ENCODE measurements around the gene PLA2G4E.

Gene PLA2G4E

GRCh38 chr15:41990691-41991090 lies 30.2 kb downstream of the PLA2G4E start:
- DNase-seq = no peak
- no peaks in the 10 kb centered on the region for H3K4me1 ChIP-seq
- H3K27me3 ChIP-seq = no peaks in the 10 kb centered on the region
- H3K36me3 ChIP-seq = no peaks in the 10 kb centered on the region
- no peak for TF ChIP-seq CTCF (IDR thresholded peaks at IDR 0.05; ENCODE audit: low read depth, low read length)
- H3K9me3 ChIP-seq = no peaks in the 10 kb centered on the region
- no peak overlapping the region for H3K4me3 ChIP-seq (ENCODE audit: low read depth, low read length)

- no peak for TF ChIP-seq CTCF (IDR thresholded peaks at IDR 0.05; ENCODE audit: low read depth, low read length)
- Histone ChIP-seq H3K4me3 (ENCODE audit: low read depth, low read length) (no peak overlapping the region), H3K27me3 (no peaks in the 10 kb centered on the region), H3K9me3 (no peaks in the 10 kb centered on the region), H3K4me1 (no peaks in the 10 kb centered on the region), H3K36me3 (no peaks in the 10 kb centered on the region)
- no peak for DNase-seq
Observed at GRCh38 chr15:41990243-41990605, 30.6 kb downstream of the PLA2G4E start.

- Histone ChIP-seq H3K36me3 (no peaks in the 10 kb centered on the region), H3K4me1 (no peaks in the 10 kb centered on the region), H3K4me3 (ENCODE audit: low read depth, low read length) (no peak overlapping the region), H3K27me3 (no peaks in the 10 kb centered on the region), H3K9me3 (no peaks in the 10 kb centered on the region)
- peak; percentile 89 for DNase-seq
- peak; percentile 96 for TF ChIP-seq CTCF (IDR thresholded peaks at IDR 0.05; ENCODE audit: low read depth, low read length)
Observed at GRCh38 chr15:41989573-41990242, 31.1 kb downstream of the PLA2G4E start.

- no peaks in the 10 kb centered on the region for H3K4me1 ChIP-seq
- TF ChIP-seq CTCF (IDR thresholded peaks at IDR 0.05; ENCODE audit: low read depth, low read length) = no peak
- no peaks in the 10 kb centered on the region for H3K27me3 ChIP-seq
- DNase-seq = no peak
- no peak overlapping the region for H3K4me3 ChIP-seq (ENCODE audit: low read depth, low read length)
- no peaks in the 10 kb centered on the region for H3K36me3 ChIP-seq
- no peaks in the 10 kb centered on the region for H3K9me3 ChIP-seq
Observed at GRCh38 chr15:41988896-41989572, 31.8 kb downstream of the PLA2G4E start.

GRCh38 chr15:41987925-41988275 lies 32.9 kb downstream of the PLA2G4E start:
- Histone ChIP-seq H3K9me3 (no peaks in the 10 kb centered on the region), H3K36me3 (no peaks in the 10 kb centered on the region), H3K27me3 (no peaks in the 10 kb centered on the region), H3K4me3 (ENCODE audit: low read depth, low read length) (no peak overlapping the region), H3K4me1 (no peaks in the 10 kb centered on the region)
- no peak for TF ChIP-seq CTCF (IDR thresholded peaks at IDR 0.05; ENCODE audit: low read depth, low read length)
- DNase-seq = no peak

- no peaks in the 10 kb centered on the region for H3K27me3 ChIP-seq
Observed at GRCh38 chr15:41987246-41987924, 33.5 kb downstream of the PLA2G4E start.

More at GRCh38 chr15:41987246-41987924, 33.5 kb downstream of the PLA2G4E start:
- no peak for DNase-seq
- Histone ChIP-seq H3K9me3 (no peaks in the 10 kb centered on the region), H3K4me3 (ENCODE audit: low read depth, low read length) (no peak overlapping the region), H3K36me3 (no peaks in the 10 kb centered on the region), H3K4me1 (no peaks in the 10 kb centered on the region)
- no peak for TF ChIP-seq CTCF (IDR thresholded peaks at IDR 0.05; ENCODE audit: low read depth, low read length)
